T-helper 2 cell treated with Interferon-gamma antibody and Interleukin-4, amounts not matched to agents 5 μg/mL and 100 μg/mL, for 36 hours (primary cell): ENCODE data around the gene LCLAT1.

Source experiments
- DNase-seq: peaks from one replicate; pipeline ENCODE4 v3.0.0; 2021; ENCODE audit warnings: low spot score
- H3K27ac Mint-ChIP-seq: one replicate; pipeline ENCODE4 v1.8.0; 2021; ENCODE audit warnings: mild to moderate bottlenecking, mixed read lengths
- H3K27me3 Mint-ChIP-seq: one replicate; pipeline ENCODE4 v1.8.0; 2021; ENCODE audit warnings: low read depth, mixed read lengths
- H3K36me3 Mint-ChIP-seq: one replicate; pipeline ENCODE4 v1.8.0; 2021; ENCODE audit warnings: low read depth, mixed read lengths
- H3K4me1 Mint-ChIP-seq: one replicate; pipeline ENCODE4 v1.8.0; 2021; ENCODE audit warnings: low read depth, mixed read lengths
- H3K4me3 Mint-ChIP-seq: one replicate; pipeline ENCODE4 v1.8.0; 2022; ENCODE audit warnings: mild to moderate bottlenecking, moderate library complexity, mixed read lengths
- H3K9me3 Mint-ChIP-seq: one replicate; pipeline ENCODE4 v1.8.0; 2021; ENCODE audit warnings: mixed read lengths

The LCLAT1 gene

GRCh38 chr2:30565851-30566358, 118.9 kb downstream of the LCLAT1 start:
- H3K4me1 Mint-ChIP-seq: peaks cover 3% of the 10 kb centered on the region
- H3K9me3 Mint-ChIP-seq: no peaks in the 10 kb centered on the region
- peak; percentile 7 for DNase-seq
- no peak overlapping the region for H3K4me3 Mint-ChIP-seq
- peak overlapping the region; percentile 4 for H3K27ac Mint-ChIP-seq
- no peaks in the 10 kb centered on the region for H3K27me3 Mint-ChIP-seq
- H3K36me3 Mint-ChIP-seq: peaks cover 9% of the 10 kb centered on the region

GRCh38 chr2:30566631-30567030, 119.6 kb downstream of the LCLAT1 start:
- peaks cover 3% of the 10 kb centered on the region for H3K4me1 Mint-ChIP-seq
- H3K27me3 Mint-ChIP-seq: no peaks in the 10 kb centered on the region
- no peak overlapping the region for H3K4me3 Mint-ChIP-seq
- H3K36me3 Mint-ChIP-seq: peaks cover 9% of the 10 kb centered on the region
- H3K27ac Mint-ChIP-seq: no peak overlapping the region
- DNase-seq: no peak
- no peaks in the 10 kb centered on the region for H3K9me3 Mint-ChIP-seq

GRCh38 chr2:30567317-30567716, 120.3 kb downstream of the LCLAT1 start:
- Mint-ChIP-seq H3K9me3 (no peaks in the 10 kb centered on the region), H3K4me1 (peaks cover 3% of the 10 kb centered on the region), H3K27ac (no peak overlapping the region), H3K36me3 (peaks cover 9% of the 10 kb centered on the region), H3K27me3 (no peaks in the 10 kb centered on the region), H3K4me3 (no peak overlapping the region)
- no peak for DNase-seq

GRCh38 chr2:30569946-30570345, 122.9 kb downstream of the LCLAT1 start:
- DNase-seq: no peak
- no peaks in the 10 kb centered on the region for H3K27me3 Mint-ChIP-seq
- H3K9me3 Mint-ChIP-seq: no peaks in the 10 kb centered on the region
- peaks cover 3% of the 10 kb centered on the region for H3K4me1 Mint-ChIP-seq
- peaks cover 3% of the 10 kb centered on the region for H3K36me3 Mint-ChIP-seq
- H3K4me3 Mint-ChIP-seq: no peak overlapping the region
- no peak overlapping the region for H3K27ac Mint-ChIP-seq

- peaks cover 4% of the 10 kb centered on the region for H3K4me1 Mint-ChIP-seq
- H3K27me3 Mint-ChIP-seq: no peaks in the 10 kb centered on the region
- H3K9me3 Mint-ChIP-seq: no peaks in the 10 kb centered on the region
- H3K27ac Mint-ChIP-seq: no peak overlapping the region
- H3K4me3 Mint-ChIP-seq: no peak overlapping the region
- no peaks in the 10 kb centered on the region for H3K36me3 Mint-ChIP-seq
- no peak for DNase-seq
These were observed 130.1 kb downstream of the LCLAT1 start for GRCh38 chr2:30577151-30577550.

GRCh38 chr2:30580391-30580790, 133.3 kb downstream of the LCLAT1 start:
- no peak for DNase-seq
- no peak overlapping the region for H3K4me3 Mint-ChIP-seq
- H3K9me3 Mint-ChIP-seq: no peaks in the 10 kb centered on the region
- no peaks in the 10 kb centered on the region for H3K27me3 Mint-ChIP-seq
- no peaks in the 10 kb centered on the region for H3K36me3 Mint-ChIP-seq
- peaks cover 4% of the 10 kb centered on the region for H3K4me1 Mint-ChIP-seq
- no peak overlapping the region for H3K27ac Mint-ChIP-seq

- Mint-ChIP-seq H3K27ac (no peak overlapping the region), H3K4me3 (no peak overlapping the region), H3K27me3 (no peaks in the 10 kb centered on the region), H3K4me1 (peaks cover 4% of the 10 kb centered on the region), H3K36me3 (no peaks in the 10 kb centered on the region), H3K9me3 (no peaks in the 10 kb centered on the region)
- no peak for DNase-seq
These were observed 135.5 kb downstream of the LCLAT1 start for GRCh38 chr2:30582521-30582920.

- peaks cover 4% of the 10 kb centered on the region for H3K4me1 Mint-ChIP-seq
- no peak overlapping the region for H3K4me3 Mint-ChIP-seq
- no peaks in the 10 kb centered on the region for H3K27me3 Mint-ChIP-seq
- no peaks in the 10 kb centered on the region for H3K9me3 Mint-ChIP-seq
- DNase-seq: no peak
- no peaks in the 10 kb centered on the region for H3K36me3 Mint-ChIP-seq
- H3K27ac Mint-ChIP-seq: no peak overlapping the region
These were observed 136.2 kb downstream of the LCLAT1 start for GRCh38 chr2:30583204-30583749.

- Mint-ChIP-seq H3K9me3 (no peaks in the 10 kb centered on the region), H3K36me3 (no peaks in the 10 kb centered on the region), H3K4me3 (no peak overlapping the region), H3K4me1 (peaks cover 4% of the 10 kb centered on the region), H3K27me3 (no peaks in the 10 kb centered on the region), H3K27ac (no peak overlapping the region)
- DNase-seq: no peak
These were observed 137.1 kb downstream of the LCLAT1 start for GRCh38 chr2:30584116-30584515.

GRCh38 chr2:30588994-30589393, 141.9 kb downstream of the LCLAT1 start:
- Mint-ChIP-seq H3K4me1 (no peaks in the 10 kb centered on the region), H3K27me3 (no peaks in the 10 kb centered on the region), H3K27ac (no peak overlapping the region), H3K4me3 (no peak overlapping the region), H3K36me3 (no peaks in the 10 kb centered on the region), H3K9me3 (no peaks in the 10 kb centered on the region)
- DNase-seq: no peak

GRCh38 chr2:30590407-30590806, 143.4 kb downstream of the LCLAT1 start:
- Mint-ChIP-seq H3K27ac (no peak overlapping the region), H3K27me3 (no peaks in the 10 kb centered on the region), H3K4me1 (no peaks in the 10 kb centered on the region), H3K9me3 (no peaks in the 10 kb centered on the region), H3K4me3 (no peak overlapping the region), H3K36me3 (no peaks in the 10 kb centered on the region)
- no peak for DNase-seq

- no peaks in the 10 kb centered on the region for H3K9me3 Mint-ChIP-seq
- H3K36me3 Mint-ChIP-seq: no peaks in the 10 kb centered on the region
- no peak overlapping the region for H3K27ac Mint-ChIP-seq
These were observed 144.1 kb downstream of the LCLAT1 start for GRCh38 chr2:30591186-30591585.

GRCh38 chr2:30601375-30601774, 154.3 kb downstream of the LCLAT1 start:
- no peaks in the 10 kb centered on the region for H3K27me3 Mint-ChIP-seq
- no peak for DNase-seq
- no peaks in the 10 kb centered on the region for H3K4me1 Mint-ChIP-seq
- H3K9me3 Mint-ChIP-seq: peaks cover 23% of the 10 kb centered on the region
- H3K4me3 Mint-ChIP-seq: no peak overlapping the region
- H3K27ac Mint-ChIP-seq: no peak overlapping the region
- H3K36me3 Mint-ChIP-seq: peaks cover 15% of the 10 kb centered on the region

More at GRCh38 chr2:30591186-30591585, 144.1 kb downstream of the LCLAT1 start:
- no peak for DNase-seq
- Mint-ChIP-seq H3K4me1 (no peaks in the 10 kb centered on the region), H3K4me3 (no peak overlapping the region), H3K27me3 (no peaks in the 10 kb centered on the region)

- no peak overlapping the region for H3K27ac Mint-ChIP-seq
- no peak overlapping the region for H3K4me3 Mint-ChIP-seq
- no peak for DNase-seq
- H3K4me1 Mint-ChIP-seq: no peaks in the 10 kb centered on the region
- no peaks in the 10 kb centered on the region for H3K27me3 Mint-ChIP-seq
- H3K9me3 Mint-ChIP-seq: peaks cover 5% of the 10 kb centered on the region
- peaks cover 5% of the 10 kb centered on the region for H3K36me3 Mint-ChIP-seq
These were observed 158.2 kb downstream of the LCLAT1 start for GRCh38 chr2:30605197-30605596.

- no peak overlapping the region for H3K27ac Mint-ChIP-seq
- no peak overlapping the region for H3K4me3 Mint-ChIP-seq
- no peak for DNase-seq
- H3K27me3 Mint-ChIP-seq: no peaks in the 10 kb centered on the region
- peaks cover 2% of the 10 kb centered on the region for H3K36me3 Mint-ChIP-seq
- no peaks in the 10 kb centered on the region for H3K9me3 Mint-ChIP-seq
- no peaks in the 10 kb centered on the region for H3K4me1 Mint-ChIP-seq
These were observed 161.6 kb downstream of the LCLAT1 start for GRCh38 chr2:30608643-30609042.
